Body of pancreas (tissue), 4 donors: Measurements from ENCODE around the gene RPS6KA1. TPM values are rescaled to one million over a fixed set of nuclear protein-coding genes. Genes with fewer than 3 reads are reported as not detected.
A peak's percentile ranks its signal among the peaks of the same experiment; 100 is the strongest.

Source experiments
- ATAC-seq: fragments of 150-250 bp; one replicate; pipeline ENCODE4 v1.9.1; 2016
- DNase-seq, 4 donors: peaks; one replicate each; pipeline ENCODE4 v3.0.0-alpha.2; 2019
- H3K27ac ChIP-seq, 4 donors: fragments of 200-600 bp; sonication (generic); 1 replicate in 3 of 4; 2 replicates in 1 of 4; pipeline versions ENCODE4 v1.5.1 to v1.6.1; 2016 to 2019; ENCODE audit warnings: mild to moderate bottlenecking in 1 of 4, mixed read lengths in 1 of 4, moderate library complexity in 1 of 4
- H3K27me3 ChIP-seq, 2 donors: fragments of 200-600 bp; sonication (generic); one replicate each; pipeline ENCODE4 v1.6.0; 2016; ENCODE audit warnings: mild to moderate bottlenecking in 1 of 2
- H3K36me3 ChIP-seq, 2 donors: fragments of 200-600 bp; sonication (generic); replicated peaks in 1 of 2; 2 replicates each; pipeline ENCODE4 v1.5.1; 2016; ENCODE audit warnings: low read depth in 2 of 2; ENCODE audit not compliant: insufficient read depth in 1 of 2
- H3K4me1 ChIP-seq: fragments of 200-600 bp; sonication (generic); one replicate; pipeline ENCODE4 v1.6.0; 2016
- H3K4me3 ChIP-seq, 2 donors: fragments of 200-600 bp; sonication (generic); 1 replicate in 1 of 2; 2 replicates in 1 of 2; pipeline ENCODE4 v1.5.1; 2016 to 2019
- H3K9me3 ChIP-seq, 3 donors: fragments of 200-600 bp; sonication (generic); 1 replicate in 2 of 3; 2 replicates in 1 of 3; pipeline ENCODE4 v1.5.1; 2016
- CTCF ChIP-seq, 7 experiments: fragments of 450-650 bp in 4 of 7; fragments of 200-600 bp in 3 of 7; sonication (generic) in 3 of 7; IDR thresholded peaks; one replicate each; pipeline ENCODE4 v1.5.1; 2016 to 2019; ENCODE audit warnings: antibody characterized with exemption in 7 of 7
- POLR2A ChIP-seq, 3 donors: fragments of 450-650 bp; IDR thresholded peaks; one replicate each; pipeline ENCODE4 v1.6.1; 2016; ENCODE audit warnings: antibody characterized with exemption in 3 of 3, mild to moderate bottlenecking in 2 of 3
- WGBS, 2 donors: methylation state at CpG; one replicate each; pipeline ENCODE4 v1.1.5; 2017; 5-methylcytosine and 5-hydroxymethylcytosine counted together
- intact Hi-C: fragments of 100-400 bp; cut with DNase I; formaldehyde crosslinking; loops from one replicate; pipeline ENCODE4 v1.15.1; 2023
- total RNA-seq, 2 donors: library from RNA; depleted of rRNA; stranded (reverse); fragments of >200 nt; gene quantifications; one replicate each; pipeline ENCODE4 v1.1.0, GENCODE V29; 2016

RPS6KA1 gene
- total RNA-seq, 2 donors from 2014 or later = 20.1 to 30.4 TPM

- Histone ChIP-seq H3K4me3 (no peak overlapping the region), H3K27me3 (no peaks in the 10 kb centered on the region), H3K36me3 (no peaks in the 10 kb centered on the region), H3K9me3 (no peaks in the 10 kb centered on the region), H3K4me1 (no peaks in the 10 kb centered on the region), H3K27ac (no peak overlapping the region)
- intact Hi-C loops = no loop called here
- ATAC-seq (no peak), DNase-seq (no peak)
- WGBS, 2 donors = 53 to 57% methylated on average over 3 of the region's 3 CpGs
- TF ChIP-seq POLR2A (IDR thresholded peaks at IDR 0.05) (no peak), CTCF (IDR thresholded peaks at IDR 0.05) (no peak)
These were observed 69.3 kb downstream of the RPS6KA1 start for GRCh38 chr1:26598890-26599289.

GRCh38 chr1:26602378-26602959 lies 72.9 kb downstream of the RPS6KA1 start:
- Histone ChIP-seq H3K27ac (no peak overlapping the region), H3K27me3 (no peaks in the 10 kb centered on the region), H3K4me1 (no peaks in the 10 kb centered on the region), H3K4me3 (no peak overlapping the region), H3K9me3 (no peaks in the 10 kb centered on the region), H3K36me3 (no peaks in the 10 kb centered on the region)
- DNase-seq = peak; percentile 32 to 74 (median 44)
- peak; percentile 72 for ATAC-seq
- intact Hi-C loops = no loop called here
- 0 to 2% methylated on average over 2 of the region's 2 CpGs for WGBS, 2 donors
- peak; percentile 68 to 97 (median 94) for TF ChIP-seq CTCF (IDR thresholded peaks at IDR 0.05)
- TF ChIP-seq POLR2A (IDR thresholded peaks at IDR 0.05) = no peak

GRCh38 chr1:26603856-26604255 lies 74.3 kb downstream of the RPS6KA1 start:
- Histone ChIP-seq H3K4me1 (no peaks in the 10 kb centered on the region), H3K27me3 (no peaks in the 10 kb centered on the region), H3K9me3 (no peaks in the 10 kb centered on the region), H3K4me3 (no peak overlapping the region), H3K27ac (no peak overlapping the region), H3K36me3 (no peaks in the 10 kb centered on the region)
- ATAC-seq (no peak), DNase-seq (no peak)
- TF ChIP-seq POLR2A (IDR thresholded peaks at IDR 0.05) (no peak), CTCF (IDR thresholded peaks at IDR 0.05) (no peak)
- intact Hi-C loops = no loop called here
- WGBS, 2 donors = 41 to 58% methylated on average over 4 of the region's 4 CpGs

- 51 to 57% methylated on average over 3 of the region's 3 CpGs for WGBS, 2 donors
- no peak overlapping the region for H3K27ac ChIP-seq
- no peak overlapping the region for H3K4me3 ChIP-seq
- H3K9me3 ChIP-seq = no peaks in the 10 kb centered on the region
- no peaks in the 10 kb centered on the region for H3K4me1 ChIP-seq
- TF ChIP-seq POLR2A (IDR thresholded peaks at IDR 0.05) = no peak
- TF ChIP-seq CTCF (IDR thresholded peaks at IDR 0.05) = no peak
- no peak for ATAC-seq
- intact Hi-C loops = loop anchor here (5.0 kb wide), 1 partner anchor 185 kb away; no protein-coding TSS in a partner anchor
- H3K36me3 ChIP-seq = no peaks in the 10 kb centered on the region
- H3K27me3 ChIP-seq = no peaks in the 10 kb centered on the region
- no peak for DNase-seq
These were observed 77.6 kb downstream of the RPS6KA1 start for GRCh38 chr1:26607186-26607585.

- TF ChIP-seq CTCF (IDR thresholded peaks at IDR 0.05) = no peak
- no peak for TF ChIP-seq POLR2A (IDR thresholded peaks at IDR 0.05)
These were observed 79.3 kb downstream of the RPS6KA1 start for GRCh38 chr1:26608895-26609294.

More at GRCh38 chr1:26608895-26609294, 79.3 kb downstream of the RPS6KA1 start:
- ATAC-seq (no peak), DNase-seq (no peak)
- 42 to 43% methylated on average over 4 of the region's 4 CpGs for WGBS, 2 donors
- Histone ChIP-seq H3K36me3 (no peaks in the 10 kb centered on the region), H3K4me3 (no peak overlapping the region), H3K4me1 (no peaks in the 10 kb centered on the region), H3K27me3 (no peaks in the 10 kb centered on the region), H3K9me3 (no peaks in the 10 kb centered on the region), H3K27ac (no peak overlapping the region)
- intact Hi-C loops = loop anchor here (5.0 kb wide), 1 partner anchor 183 kb away; no protein-coding TSS in a partner anchor
